CD4-positive, CD25-positive, alpha-beta regulatory T cell (primary cell): ENCODE results near the gene AEBP1. TPM values are rescaled to one million over a fixed set of nuclear protein-coding genes. Genes with fewer than 3 reads are reported as not detected.
A peak's percentile ranks its signal among the peaks of the same experiment; 100 is the strongest.

Experiments used
- ATAC-seq, 2 donors: fragments of 150-1000 bp; cut with Tn5 transposase; one replicate each; pipeline ENCODE4 v1.10.0; 2021; ENCODE audit warnings: low read depth in 2 of 2, moderate number of reproducible peaks in 2 of 2, moderate library complexity in 1 of 2
- DNase-seq, 3 donors: peaks; one replicate each; pipeline versions ENCODE4 v3.0.0 to v3.0.0-alpha.2; 2012 to 2022; ENCODE audit warnings: mixed read lengths in 1 of 3
- H3K27ac ChIP-seq: one replicate; pipeline ENCODE4 v1.7.0; 2013; ENCODE audit warnings: mild to moderate bottlenecking, low read length; ENCODE audit not compliant: insufficient read depth, poor library complexity, severe bottlenecking
- H3K27me3 ChIP-seq: one replicate; pipeline ENCODE4 v1.7.0; 2013; ENCODE audit warnings: low read length; ENCODE audit not compliant: control insufficient read depth, insufficient read depth
- H3K36me3 ChIP-seq: one replicate; pipeline ENCODE4 v1.7.0; 2013; ENCODE audit warnings: mild to moderate bottlenecking, low read length, moderate library complexity; ENCODE audit not compliant: control insufficient read depth, insufficient read depth
- H3K4me1 ChIP-seq: 2 replicates; pipeline ENCODE4 v1.7.0; 2013; ENCODE audit warnings: mild to moderate bottlenecking, low read length; ENCODE audit not compliant: insufficient read depth, control insufficient read depth, poor library complexity, severe bottlenecking
- H3K4me3 ChIP-seq: one replicate; pipeline ENCODE4 v1.7.0; 2013; ENCODE audit warnings: low read depth, mild to moderate bottlenecking, low read length, moderate library complexity
- H3K9me3 ChIP-seq, 2 experiments: 1 replicate in 1 of 2; 2 replicates in 1 of 2; pipeline ENCODE4 v1.7.0; 2013; ENCODE audit warnings: low read length in 2 of 2, mild to moderate bottlenecking in 1 of 2, moderate library complexity in 1 of 2; ENCODE audit not compliant: control insufficient read depth in 2 of 2
- H3K27ac Mint-ChIP-seq, 3 donors: one replicate each; pipeline ENCODE4 v1.8.0; 2020 to 2022; ENCODE audit warnings: mild to moderate bottlenecking in 3 of 3, mixed read lengths in 3 of 3, moderate library complexity in 2 of 3
- H3K27me3 Mint-ChIP-seq: one replicate; pipeline ENCODE4 v1.8.0; 2022; ENCODE audit warnings: mild to moderate bottlenecking, mixed read lengths
- H3K36me3 Mint-ChIP-seq: one replicate; pipeline ENCODE4 v1.8.0; 2020; ENCODE audit warnings: mixed read lengths
- H3K4me1 Mint-ChIP-seq, 4 donors: one replicate each; pipeline ENCODE4 v1.8.0; 2020 to 2022; ENCODE audit warnings: mixed read lengths in 4 of 4, mild to moderate bottlenecking in 1 of 4
- H3K4me3 Mint-ChIP-seq, 4 donors: one replicate each; pipeline ENCODE4 v1.8.0; 2020 to 2022; ENCODE audit warnings: mild to moderate bottlenecking in 4 of 4, mixed read lengths in 4 of 4, moderate library complexity in 3 of 4
- H3K9me3 Mint-ChIP-seq, 7 donors: one replicate each; pipeline ENCODE4 v1.8.0; 2020 to 2022; ENCODE audit warnings: mixed read lengths in 7 of 7, mild to moderate bottlenecking in 3 of 7, moderate library complexity in 2 of 7
- polyA plus RNA-seq, 4 donors: library from polyadenylated mRNA; unstranded; fragments of 300-500 nt; fragmentation: Illumina TruSeq; gene quantifications; one replicate each; pipeline ENCODE4 v1.2.3, GENCODE V29; 2021
- total RNA-seq: library from RNA; stranded (reverse); gene quantifications from one replicate; pipeline ENCODE4 v1.2.3, GENCODE V29; 2022

AEBP1 gene
- total and polyA plus RNA-seq, 5 donors from 2014 or later: 0.51 to 4.1 (median 0.98) TPM

DNA sequence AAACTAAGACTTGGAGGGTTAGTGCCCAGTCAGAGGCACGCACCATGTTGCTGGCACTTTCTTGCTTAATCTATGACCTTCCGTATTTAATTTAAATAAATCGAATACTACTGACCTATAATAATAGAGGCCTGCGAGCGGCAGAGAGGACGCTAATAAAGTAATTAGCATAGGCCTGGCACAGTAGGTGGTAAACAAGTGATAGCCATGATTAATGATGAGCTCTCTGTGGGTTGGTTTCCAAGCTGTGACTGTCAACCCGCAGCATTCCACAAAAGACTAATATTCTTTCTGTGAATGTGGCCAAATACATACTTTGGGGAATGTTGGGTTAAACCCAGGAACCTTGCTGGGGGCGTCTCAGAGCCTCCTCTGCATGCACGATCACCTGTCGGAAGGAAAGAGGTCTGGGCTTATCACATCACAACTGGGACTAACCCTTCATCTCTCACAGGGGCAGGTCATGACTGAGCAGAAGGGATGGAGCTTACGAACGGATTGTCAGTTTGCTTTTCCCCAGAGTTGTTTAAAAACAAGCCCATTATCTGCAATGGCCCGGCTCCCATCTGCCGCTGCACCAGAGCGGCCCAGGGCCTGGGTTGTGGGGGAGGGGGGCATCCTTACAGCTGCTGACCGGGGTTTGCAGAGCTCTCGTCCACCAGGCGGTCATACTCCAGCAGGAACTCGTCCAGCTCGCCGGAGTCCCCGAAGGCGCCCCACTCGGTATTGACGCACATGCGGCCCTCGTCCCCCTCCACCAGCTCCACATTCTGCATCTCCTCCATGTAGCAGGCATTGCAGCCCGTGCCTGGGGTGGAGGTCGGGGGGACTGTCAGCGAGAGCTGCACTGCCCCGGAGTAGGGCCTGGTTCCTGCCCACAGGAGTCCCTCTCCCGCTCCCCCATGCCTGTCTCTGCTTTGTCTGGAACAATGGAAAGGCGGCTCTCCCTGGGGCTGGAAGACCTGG lies 43.2 kb downstream of the AEBP1 start:
- H3K36me3 Mint-ChIP-seq: no peaks in the 10 kb centered on the region
- no peaks in the 10 kb centered on the region for H3K27me3 ChIP-seq
- no peaks in the 10 kb centered on the region for H3K36me3 ChIP-seq
- no peaks in the 10 kb centered on the region for H3K9me3 ChIP-seq
- peak overlapping the region in 1 of 3 donors; percentile 23 for H3K27ac Mint-ChIP-seq
- peaks cover 0 to 1% (median 0%) of the 10 kb centered on the region in 7 donors for H3K9me3 Mint-ChIP-seq
- ATAC-seq (no peak), DNase-seq (no peak)
- H3K4me1 Mint-ChIP-seq: peaks cover 0 to 14% (median 0%) of the 10 kb centered on the region in 4 donors
- H3K4me3 Mint-ChIP-seq: peak overlapping the region in 3 of 4 donors; percentile 43 to 52 (median 49)
- H3K4me3 ChIP-seq: no peak overlapping the region
- H3K27me3 Mint-ChIP-seq: peaks cover 9% of the 10 kb centered on the region
- H3K4me1 ChIP-seq: peaks cover 7% of the 10 kb centered on the region
- H3K27ac ChIP-seq: no peak overlapping the region

DNA sequence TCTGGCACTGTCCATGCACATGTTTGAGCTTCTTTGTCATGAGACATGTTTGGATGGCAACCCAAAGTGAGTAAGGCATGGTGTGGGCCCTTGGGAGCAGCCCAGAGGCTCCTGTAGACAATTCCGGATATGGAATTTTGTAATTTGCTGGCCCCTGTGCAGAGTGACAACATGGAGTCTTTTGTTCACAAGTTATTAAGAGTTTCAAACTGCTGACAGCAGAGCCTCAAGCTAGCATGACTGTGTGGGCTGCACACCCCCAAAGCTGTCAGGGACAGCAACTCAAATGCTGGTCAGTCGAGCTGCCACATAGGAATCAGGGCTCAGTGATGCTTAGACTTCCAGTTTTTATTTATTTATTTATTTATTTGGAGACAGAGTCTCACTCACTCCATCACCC lies 44.0 kb downstream of the AEBP1 start:
- H3K4me3 Mint-ChIP-seq: peak overlapping the region in 1 of 4 donors; percentile 38
- ATAC-seq: no peak
- peaks cover 9% of the 10 kb centered on the region for H3K27me3 Mint-ChIP-seq
- H3K4me1 ChIP-seq: peaks cover 7% of the 10 kb centered on the region
- H3K36me3 ChIP-seq: no peaks in the 10 kb centered on the region
- H3K4me3 ChIP-seq: no peak overlapping the region
- peaks cover 0 to 1% (median 0%) of the 10 kb centered on the region in 7 donors for H3K9me3 Mint-ChIP-seq
- no peak for DNase-seq
- H3K36me3 Mint-ChIP-seq: no peaks in the 10 kb centered on the region
- no peak overlapping the region for H3K27ac Mint-ChIP-seq
- no peaks in the 10 kb centered on the region for H3K9me3 ChIP-seq
- no peaks in the 10 kb centered on the region for H3K27me3 ChIP-seq
- peaks cover 0 to 14% (median 0%) of the 10 kb centered on the region in 4 donors for H3K4me1 Mint-ChIP-seq
- H3K27ac ChIP-seq: no peak overlapping the region

DNA sequence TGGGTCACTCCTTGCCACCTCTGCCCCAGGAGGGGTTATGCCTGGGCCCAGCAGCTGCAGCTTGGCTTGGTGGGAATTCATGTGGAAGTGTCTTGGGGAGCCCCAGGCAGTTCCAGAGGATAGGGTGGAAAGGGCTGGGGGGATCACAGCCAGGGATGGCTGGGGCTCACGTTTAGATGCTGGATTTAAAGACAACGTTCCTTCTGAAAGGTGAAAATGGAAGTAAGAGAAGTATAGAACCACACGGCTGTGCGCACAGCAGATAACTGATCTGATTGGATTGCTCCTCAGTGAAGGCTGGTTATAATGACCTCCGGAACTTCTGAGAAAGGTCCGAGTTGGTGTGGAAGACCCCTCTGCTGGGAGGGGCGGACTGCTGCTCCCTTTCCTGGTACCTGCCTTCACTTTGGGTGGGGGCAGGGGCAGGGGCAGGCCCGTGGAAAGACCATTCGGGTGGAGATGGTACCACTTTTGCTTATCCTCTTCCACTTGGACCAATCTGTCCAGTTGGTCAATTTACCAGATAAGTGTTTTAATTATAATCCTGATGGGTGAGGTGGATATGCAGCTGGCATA lies 44.9 kb downstream of the AEBP1 start:
- DNase-seq: no peak
- no peaks in the 10 kb centered on the region for H3K9me3 ChIP-seq
- no peaks in the 10 kb centered on the region for H3K36me3 ChIP-seq
- peaks cover 0 to 1% (median 0%) of the 10 kb centered on the region in 7 donors for H3K9me3 Mint-ChIP-seq
- peaks cover 7% of the 10 kb centered on the region for H3K4me1 ChIP-seq
- H3K27me3 ChIP-seq: no peaks in the 10 kb centered on the region
- peaks cover 9% of the 10 kb centered on the region for H3K27me3 Mint-ChIP-seq
- H3K27ac Mint-ChIP-seq: peak overlapping the region in 1 of 3 donors; percentile 84
- H3K4me3 ChIP-seq: no peak overlapping the region
- no peaks in the 10 kb centered on the region for H3K36me3 Mint-ChIP-seq
- H3K4me1 Mint-ChIP-seq: peaks cover 0 to 14% (median 0%) of the 10 kb centered on the region in 4 donors
- ATAC-seq: no peak
- no peak overlapping the region for H3K27ac ChIP-seq
- H3K4me3 Mint-ChIP-seq: no peak overlapping the region

DNA sequence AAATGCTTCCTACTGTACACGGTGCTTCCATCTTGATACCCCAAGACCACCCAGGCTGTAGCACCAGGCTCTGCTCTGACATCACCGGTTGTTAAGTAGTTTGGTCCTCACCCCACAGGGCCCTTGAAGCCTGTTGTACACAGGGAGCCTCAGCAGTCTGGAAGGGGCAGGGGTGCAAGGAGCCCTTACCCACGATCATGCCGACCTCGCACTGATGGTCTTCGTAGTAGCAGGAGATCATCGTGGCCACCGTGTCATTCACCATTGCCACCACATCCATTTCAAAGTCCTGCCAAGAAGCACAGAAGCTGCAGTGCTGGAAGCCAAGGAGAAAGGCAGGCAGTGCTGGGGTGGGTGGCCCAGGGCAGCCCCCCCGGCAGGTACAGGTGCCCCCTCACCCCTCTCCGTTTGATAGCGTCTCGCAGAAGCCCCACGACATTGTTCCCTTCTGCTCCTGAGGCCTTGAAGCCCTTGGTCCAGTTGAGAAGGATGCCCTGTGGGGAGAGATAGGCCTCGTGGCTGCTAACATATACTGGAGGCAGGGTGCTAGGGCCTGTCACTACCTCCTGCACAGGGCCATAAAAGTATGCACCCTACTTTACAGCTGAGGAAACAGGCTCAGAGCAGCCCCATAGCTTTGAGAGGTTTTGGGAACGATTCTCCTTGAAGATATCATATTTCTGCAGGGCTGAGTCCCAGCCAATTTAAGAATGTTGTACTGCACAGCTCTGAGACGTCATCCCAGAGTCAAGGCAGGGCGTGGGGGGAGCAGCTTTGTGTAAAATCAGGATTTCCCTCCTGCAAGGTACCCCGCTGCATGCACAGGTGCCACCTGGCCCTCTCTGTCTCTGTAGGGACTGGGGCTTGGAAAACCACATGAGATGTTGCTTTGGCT lies 45.7 kb downstream of the AEBP1 start:
- DNase-seq: no peak
- no peak overlapping the region for H3K27ac Mint-ChIP-seq

DNA sequence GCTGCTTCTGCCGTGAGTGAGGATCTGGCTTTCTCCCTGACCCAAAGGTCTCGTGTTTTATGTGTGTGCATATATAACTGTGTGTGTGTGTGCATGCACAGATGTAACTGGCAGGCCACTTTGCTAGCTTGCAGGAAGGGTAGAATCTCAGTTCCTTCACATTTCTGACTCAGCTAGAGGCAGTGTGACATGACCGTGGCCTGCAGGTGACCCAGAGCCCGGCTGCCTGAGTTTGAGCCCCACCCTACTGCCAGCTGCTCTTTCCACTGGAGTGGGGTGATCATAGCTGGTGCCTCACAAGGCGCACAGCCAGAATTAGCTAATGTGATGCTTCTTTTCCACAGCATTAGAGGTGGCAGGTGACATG lies 46.3 kb downstream of the AEBP1 start:
- H3K4me1 ChIP-seq: peaks cover 7% of the 10 kb centered on the region
- no peaks in the 10 kb centered on the region for H3K27me3 ChIP-seq
- no peak overlapping the region for H3K4me3 ChIP-seq
- H3K27me3 Mint-ChIP-seq: peaks cover 9% of the 10 kb centered on the region
- H3K9me3 ChIP-seq: no peaks in the 10 kb centered on the region
- DNase-seq (no peak), ATAC-seq (no peak)
- H3K27ac Mint-ChIP-seq: peak overlapping the region in 1 of 3 donors; percentile 6
- H3K4me3 Mint-ChIP-seq: no peak overlapping the region
- no peaks in the 10 kb centered on the region for H3K36me3 Mint-ChIP-seq
- peaks cover 0 to under 1% (median 0%) of the 10 kb centered on the region in 7 donors for H3K9me3 Mint-ChIP-seq
- no peak overlapping the region for H3K27ac ChIP-seq
- H3K36me3 ChIP-seq: no peaks in the 10 kb centered on the region
- H3K4me1 Mint-ChIP-seq: peaks cover 0 to 9% (median 0%) of the 10 kb centered on the region in 4 donors

More for the DNA sequence above, 45.7 kb downstream of the AEBP1 start:
- Mint-ChIP-seq H3K4me1 (peaks cover 0 to 14% (median 0%) of the 10 kb centered on the region in 4 donors), H3K4me3 (peak overlapping the region in 1 of 4 donors; percentile 52), H3K36me3 (no peaks in the 10 kb centered on the region), H3K9me3 (peaks cover 0 to 1% (median 0%) of the 10 kb centered on the region in 7 donors), H3K27me3 (peaks cover 9% of the 10 kb centered on the region)
- H3K27ac ChIP-seq: no peak overlapping the region
- H3K4me1 ChIP-seq: peaks cover 7% of the 10 kb centered on the region
- no peaks in the 10 kb centered on the region for H3K9me3 ChIP-seq
- no peak overlapping the region for H3K4me3 ChIP-seq
- no peaks in the 10 kb centered on the region for H3K36me3 ChIP-seq
- H3K27me3 ChIP-seq: no peaks in the 10 kb centered on the region
- no peak for ATAC-seq

DNA sequence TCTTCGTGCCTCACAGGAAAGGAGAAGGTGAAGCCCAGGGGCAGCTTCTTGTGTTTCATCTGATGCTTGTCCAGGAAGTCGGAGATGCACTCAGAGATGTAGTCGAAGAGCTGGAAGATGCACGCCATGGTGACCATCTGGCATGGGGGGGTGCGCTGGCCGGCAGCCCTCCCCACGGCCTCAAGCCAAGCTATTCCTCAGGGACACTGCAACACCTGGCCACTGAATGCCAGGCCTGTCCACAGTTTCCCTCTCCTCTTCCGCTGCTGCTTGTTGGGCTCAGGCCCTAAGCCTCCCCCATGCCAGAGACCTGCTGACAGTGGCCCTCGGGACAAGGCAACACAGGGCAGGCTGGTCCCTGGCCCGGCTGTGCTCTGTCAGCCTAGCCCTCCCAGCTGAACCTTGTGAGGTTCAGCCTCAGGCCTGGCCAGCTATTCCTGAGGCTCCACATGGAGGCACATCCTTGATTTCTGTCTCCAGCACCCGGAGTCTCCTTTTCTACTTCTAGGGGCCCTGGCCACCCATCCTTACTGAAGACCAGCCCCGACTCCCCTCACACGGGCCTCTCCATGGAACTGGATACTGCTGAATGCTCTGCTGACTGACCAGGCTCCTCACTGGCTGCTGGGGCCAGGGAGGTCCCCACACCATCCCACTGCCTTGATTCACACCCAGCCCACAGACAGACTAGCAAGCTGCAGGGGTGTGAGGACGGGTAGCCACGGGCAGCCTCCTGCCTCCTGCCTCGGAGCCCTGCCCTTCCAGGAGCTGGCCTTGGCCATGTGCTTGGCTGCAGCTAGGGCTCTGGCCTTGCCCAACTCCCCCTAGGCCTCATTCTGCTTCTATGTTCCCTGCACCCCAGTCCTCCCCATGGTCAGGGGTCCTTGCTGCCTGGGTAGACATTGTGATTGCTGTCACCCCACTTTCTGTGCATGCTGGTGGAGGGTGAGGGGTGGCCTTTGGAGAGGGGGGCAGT lies 47.1 kb downstream of the AEBP1 start:
- ATAC-seq (no peak), DNase-seq (no peak)
- no peak overlapping the region for H3K27ac ChIP-seq
- H3K4me3 ChIP-seq: no peak overlapping the region
- Mint-ChIP-seq H3K27ac (peak overlapping the region in 1 of 3 donors; percentile 6), H3K9me3 (no peaks in the 10 kb centered on the region), H3K4me3 (peak overlapping the region in 1 of 4 donors; percentile 38), H3K4me1 (peaks cover 0 to 4% (median 0%) of the 10 kb centered on the region in 4 donors), H3K27me3 (peaks cover 9% of the 10 kb centered on the region), H3K36me3 (no peaks in the 10 kb centered on the region)
- peaks cover 2% of the 10 kb centered on the region for H3K4me1 ChIP-seq
- H3K9me3 ChIP-seq: no peaks in the 10 kb centered on the region
- H3K36me3 ChIP-seq: no peaks in the 10 kb centered on the region
- H3K27me3 ChIP-seq: no peaks in the 10 kb centered on the region
